Astrocyte (in vitro differentiated cells and primary cell): ENCODE data around the gene NUDT12. TPM values are rescaled to one million over a fixed set of nuclear protein-coding genes. Genes with fewer than 3 reads are reported as not detected.

ENCODE experiments used
- DNase-seq: peaks from one replicate; pipeline ENCODE4 v3.0.0-alpha.2; 2010; ENCODE audit warnings: low read depth
- FAIRE-seq: peaks from 2 replicates; lab custom pipeline; 2011; peaks lifted over from hg19 to GRCh38; lab: Jason Lieb, UNC
- H2AFZ ChIP-seq: 2 replicates; pipeline ENCODE4 v1.6.0; 2012; ENCODE audit warnings: low read depth, low read length, inconsistent platforms
- H3K27ac ChIP-seq: 2 replicates; pipeline ENCODE4 v1.5.1; 2011; ENCODE audit warnings: low read depth, low read length, inconsistent platforms
- H3K27me3 ChIP-seq: 2 replicates; pipeline ENCODE4 v1.6.0; 2011; ENCODE audit warnings: low read length, inconsistent platforms; ENCODE audit not compliant: insufficient read depth
- H3K36me3 ChIP-seq: 2 replicates; pipeline ENCODE4 v1.5.1; 2011; ENCODE audit warnings: low read length, inconsistent platforms; ENCODE audit not compliant: insufficient read depth
- H3K4me1 ChIP-seq: 2 replicates; pipeline ENCODE4 v1.5.1; 2011; ENCODE audit warnings: low read length, inconsistent platforms; ENCODE audit not compliant: insufficient read depth
- H3K4me2 ChIP-seq: 2 replicates; pipeline ENCODE4 v1.6.0; 2012; ENCODE audit warnings: low read length, inconsistent platforms
- H3K4me3 ChIP-seq: 2 replicates; pipeline ENCODE4 v1.5.1; 2011; ENCODE audit warnings: low read depth, mild to moderate bottlenecking, low read length, inconsistent platforms; ENCODE audit not compliant: insufficient read depth
- H3K79me2 ChIP-seq: 2 replicates; pipeline ENCODE4 v1.6.0; 2012; ENCODE audit warnings: mild to moderate bottlenecking, low read length, inconsistent platforms; ENCODE audit not compliant: insufficient read depth
- H3K9ac ChIP-seq: 2 replicates; pipeline ENCODE4 v1.6.0; 2012; ENCODE audit warnings: mild to moderate bottlenecking, low read length, inconsistent platforms
- H3K9me3 ChIP-seq: 2 replicates; pipeline ENCODE4 v1.5.1; 2012; ENCODE audit warnings: low read depth, mild to moderate bottlenecking, low read length, inconsistent platforms; ENCODE audit not compliant: insufficient read depth
- H4K20me1 ChIP-seq: 2 replicates; pipeline ENCODE4 v1.6.0; 2012; ENCODE audit warnings: low read length, inconsistent platforms; ENCODE audit not compliant: insufficient read depth
- H3K27ac Mint-ChIP-seq: one replicate; pipeline ENCODE4 v1.8.0; 2021; ENCODE audit warnings: mild to moderate bottlenecking, mixed read lengths; ENCODE audit not compliant: unreplicated experiment
- H3K27me3 Mint-ChIP-seq: one replicate; pipeline ENCODE4 v1.8.0; 2021; ENCODE audit warnings: low read depth, mixed read lengths; ENCODE audit not compliant: unreplicated experiment
- H3K36me3 Mint-ChIP-seq: one replicate; pipeline ENCODE4 v1.8.0; 2021; ENCODE audit warnings: low read depth, mixed read lengths; ENCODE audit not compliant: unreplicated experiment
- H3K4me1 Mint-ChIP-seq: one replicate; pipeline ENCODE4 v1.8.0; 2021; ENCODE audit warnings: low read depth, mixed read lengths; ENCODE audit not compliant: unreplicated experiment
- H3K4me3 Mint-ChIP-seq: one replicate; pipeline ENCODE4 v1.8.0; 2021; ENCODE audit warnings: mild to moderate bottlenecking, moderate library complexity, mixed read lengths; ENCODE audit not compliant: unreplicated experiment
- H3K9me3 Mint-ChIP-seq: one replicate; pipeline ENCODE4 v1.8.0; 2021; ENCODE audit warnings: mild to moderate bottlenecking, mixed read lengths; ENCODE audit not compliant: unreplicated experiment
- CTCF ChIP-seq: IDR thresholded peaks from 2 replicates; pipeline ENCODE4 v1.5.1; 2011; ENCODE audit warnings: low read depth, mild to moderate bottlenecking, inconsistent platforms, low read length, moderate library complexity; ENCODE audit not compliant: insufficient read depth
- EZH2 ChIP-seq: IDR thresholded peaks from 2 replicates; pipeline ENCODE4 v1.6.1; 2012; ENCODE audit warnings: mild to moderate bottlenecking, low read length, inconsistent platforms; ENCODE audit not compliant: insufficient read depth
- total RNA-seq: library from RNA; stranded (reverse); gene quantifications from 2 replicates; pipeline ENCODE4 v1.2.1, GENCODE V29; 2021

The NUDT12 gene
- total RNA-seq, 1 donor from 2014 or later = 6.3 TPM

GRCh38 chr5:103589357-103589756 is 26.8 kb upstream of the NUDT12 start:
- H3K9me3 Mint-ChIP-seq = no peaks in the 10 kb centered on the region
- FAIRE-seq = no peak

GRCh38 chr5:103587185-103587748 is 24.7 kb upstream of the NUDT12 start:
- FAIRE-seq = no peak
- no peaks in the 10 kb centered on the region for H3K79me2 ChIP-seq
- no peaks in the 10 kb centered on the region for H3K9me3 ChIP-seq
- no peaks in the 10 kb centered on the region for H3K27me3 ChIP-seq
- no peaks in the 10 kb centered on the region for H3K27me3 Mint-ChIP-seq
- H3K36me3 Mint-ChIP-seq = no peaks in the 10 kb centered on the region
- no peak overlapping the region for H3K9ac ChIP-seq
- peak; percentile 36 for DNase-seq
- H3K4me3 ChIP-seq = no peak overlapping the region
- H3K4me1 Mint-ChIP-seq = peaks cover 1% of the 10 kb centered on the region
- H3K4me3 Mint-ChIP-seq = no peak overlapping the region
- TF ChIP-seq EZH2 (no peak), CTCF (peak; percentile 42)
- no peaks in the 10 kb centered on the region for H4K20me1 ChIP-seq
- H3K27ac ChIP-seq = no peak overlapping the region
- H3K4me2 ChIP-seq = no peak overlapping the region
- H3K27ac Mint-ChIP-seq = no peak overlapping the region
- H3K9me3 Mint-ChIP-seq = no peaks in the 10 kb centered on the region
- no peak overlapping the region for H2AFZ ChIP-seq
- no peaks in the 10 kb centered on the region for H3K36me3 ChIP-seq
- peaks cover 6% of the 10 kb centered on the region for H3K4me1 ChIP-seq

More at GRCh38 chr5:103589357-103589756, 26.8 kb upstream of the NUDT12 start:
- no peak overlapping the region for H3K27ac ChIP-seq
- H3K9ac ChIP-seq = no peak overlapping the region
- H3K4me3 Mint-ChIP-seq = no peak overlapping the region
- H2AFZ ChIP-seq = peak overlapping the region; percentile 28
- H3K4me2 ChIP-seq = peak overlapping the region; percentile 28
- H3K27ac Mint-ChIP-seq = no peak overlapping the region
- peaks cover 6% of the 10 kb centered on the region for H3K4me1 ChIP-seq
- no peaks in the 10 kb centered on the region for H3K79me2 ChIP-seq
- no peaks in the 10 kb centered on the region for H3K36me3 ChIP-seq
- peaks cover 1% of the 10 kb centered on the region for H3K4me1 Mint-ChIP-seq
- TF ChIP-seq CTCF = no peak
- TF ChIP-seq EZH2 = no peak
- peaks cover 4% of the 10 kb centered on the region for H3K27me3 Mint-ChIP-seq
- H3K27me3 ChIP-seq = no peaks in the 10 kb centered on the region
- DNase-seq = peak; percentile 82
- H3K9me3 ChIP-seq = no peaks in the 10 kb centered on the region
- H4K20me1 ChIP-seq = no peaks in the 10 kb centered on the region
- no peak overlapping the region for H3K4me3 ChIP-seq
- H3K36me3 Mint-ChIP-seq = no peaks in the 10 kb centered on the region

GRCh38 chr5:103582364-103582763 is 19.8 kb upstream of the NUDT12 start:
- TF ChIP-seq EZH2 = no peak
- TF ChIP-seq CTCF = peak; percentile 56
- Histone ChIP-seq H3K4me2 (no peak overlapping the region), H3K27me3 (no peaks in the 10 kb centered on the region), H3K4me3 (no peak overlapping the region), H3K4me1 (no peaks in the 10 kb centered on the region), H2AFZ (no peak overlapping the region), H3K79me2 (no peaks in the 10 kb centered on the region), H3K9me3 (no peaks in the 10 kb centered on the region), H3K9ac (no peak overlapping the region), H3K36me3 (no peaks in the 10 kb centered on the region), H4K20me1 (no peaks in the 10 kb centered on the region), H3K27ac (no peak overlapping the region)
- no peak overlapping the region for H3K27ac Mint-ChIP-seq
- no peaks in the 10 kb centered on the region for H3K36me3 Mint-ChIP-seq
- no peaks in the 10 kb centered on the region for H3K27me3 Mint-ChIP-seq
- H3K4me1 Mint-ChIP-seq = no peaks in the 10 kb centered on the region
- FAIRE-seq (no peak), DNase-seq (peak; percentile 35)
- no peaks in the 10 kb centered on the region for H3K9me3 Mint-ChIP-seq
- no peak overlapping the region for H3K4me3 Mint-ChIP-seq
